HG02610 (cell line): Measurements from ENCODE around the gene EFCAB6.

Experiments
- ATAC-seq: cut with Tn5 transposase; IDR thresholded peaks from one replicate; pipeline ENCODE4 v1.9.1; 2021; ENCODE audit warnings: mild to moderate bottlenecking, moderate library complexity; ENCODE audit not compliant: unreplicated experiment

Gene EFCAB6

DNA sequence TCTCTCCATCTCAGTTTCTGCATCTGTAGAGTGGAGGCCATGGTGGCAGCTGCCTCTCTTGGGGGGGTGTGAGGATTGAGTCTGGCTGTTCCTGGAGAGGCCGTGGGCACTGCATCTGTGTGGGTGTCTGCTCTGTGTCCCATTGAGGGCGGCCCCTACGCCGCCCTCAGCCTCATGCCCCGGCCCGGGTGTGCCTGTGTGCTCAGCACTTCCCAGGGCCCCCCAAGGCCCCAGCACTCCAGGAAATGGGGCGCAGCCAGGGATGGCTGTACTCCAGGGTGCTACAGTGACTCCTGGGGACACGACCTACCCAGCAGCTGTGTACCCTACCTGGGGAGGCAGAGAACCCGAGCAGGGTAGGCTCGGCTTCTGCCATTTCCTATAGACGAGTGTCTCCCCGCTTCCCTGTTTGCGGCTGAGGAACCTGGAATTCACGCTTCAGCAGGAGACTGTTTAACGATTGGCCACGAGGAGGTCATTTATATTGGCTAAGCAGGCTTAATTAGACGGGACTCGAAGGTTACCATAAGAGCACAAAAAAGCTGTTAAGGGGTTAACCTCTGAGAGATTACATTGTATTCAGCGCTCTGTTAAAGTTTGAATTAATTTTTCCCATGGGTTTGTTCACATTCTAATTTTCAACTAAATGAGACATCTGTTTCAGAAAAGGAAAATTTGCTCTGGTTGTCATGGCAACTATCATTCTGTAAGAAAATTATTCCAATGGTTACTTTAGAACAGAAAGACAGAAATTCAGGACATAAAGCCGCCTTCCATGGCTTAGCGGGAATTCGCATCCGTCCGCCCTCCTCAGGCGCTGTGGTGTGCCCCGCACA lies 323.9 kb downstream of the EFCAB6 start:
- no peak for ATAC-seq

DNA sequence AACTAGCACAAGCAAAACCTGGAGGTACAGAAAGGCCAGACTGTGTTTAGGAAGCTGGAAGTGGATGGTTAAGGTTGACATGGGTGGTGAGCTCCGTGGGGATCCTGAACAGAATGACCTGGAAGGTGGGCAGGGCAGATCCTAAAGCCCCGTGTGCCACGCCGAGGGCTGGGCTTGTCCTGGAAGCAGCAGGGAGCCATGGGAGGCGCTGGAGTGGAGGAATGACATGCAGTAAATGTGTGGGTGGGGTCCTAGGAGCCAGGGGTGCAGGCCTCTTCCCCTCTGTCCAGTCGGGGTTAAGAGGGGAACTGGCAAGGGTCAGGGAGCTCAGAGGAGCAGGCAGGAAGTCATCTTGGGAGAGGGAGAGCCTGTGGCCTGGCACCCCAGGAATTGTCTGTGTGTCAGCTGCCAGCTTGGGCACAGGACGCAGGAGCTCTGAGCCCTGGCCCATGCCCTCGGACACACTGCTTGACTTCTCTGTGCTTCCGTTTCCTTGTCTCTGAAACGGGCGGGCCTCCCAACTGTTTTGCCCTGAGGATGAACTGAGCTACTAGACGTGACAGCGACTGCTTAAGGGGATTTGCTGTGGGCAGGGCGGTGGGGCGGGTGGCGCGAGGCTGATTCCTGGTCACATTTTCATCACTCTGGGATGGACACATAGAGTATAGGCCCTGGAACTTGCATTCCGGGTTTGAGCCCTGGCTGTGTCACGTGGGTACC lies 324.6 kb downstream of the EFCAB6 start:
- ATAC-seq: no peak

DNA sequence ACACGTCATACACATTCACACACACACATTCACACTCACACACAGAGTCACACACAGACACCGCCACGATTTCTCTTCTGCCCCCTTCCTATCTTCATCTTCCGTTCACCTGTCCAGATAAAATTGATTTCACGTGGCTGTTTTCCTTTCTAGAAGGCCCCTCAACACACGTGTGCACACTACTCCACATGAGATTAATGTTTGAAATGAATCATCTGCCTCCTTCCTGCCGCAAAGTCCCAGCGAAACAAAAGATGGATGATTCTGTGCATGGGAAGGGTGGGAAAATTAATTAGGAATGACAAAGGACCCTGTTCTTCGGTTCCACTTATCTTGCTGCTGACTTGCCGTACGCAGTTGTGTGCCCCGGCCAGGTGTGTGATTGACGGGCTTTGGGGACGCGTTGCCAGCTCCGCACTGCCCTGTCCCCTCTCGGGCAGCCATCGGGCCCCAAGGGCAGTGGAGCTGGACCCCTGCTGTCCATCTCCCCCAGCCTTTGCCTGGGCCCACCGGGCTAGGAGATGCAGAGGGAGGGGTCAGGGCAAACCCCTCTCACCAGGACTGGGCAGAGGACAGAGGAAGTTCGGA lies 326.5 kb downstream of the EFCAB6 start:
- no peak for ATAC-seq

DNA sequence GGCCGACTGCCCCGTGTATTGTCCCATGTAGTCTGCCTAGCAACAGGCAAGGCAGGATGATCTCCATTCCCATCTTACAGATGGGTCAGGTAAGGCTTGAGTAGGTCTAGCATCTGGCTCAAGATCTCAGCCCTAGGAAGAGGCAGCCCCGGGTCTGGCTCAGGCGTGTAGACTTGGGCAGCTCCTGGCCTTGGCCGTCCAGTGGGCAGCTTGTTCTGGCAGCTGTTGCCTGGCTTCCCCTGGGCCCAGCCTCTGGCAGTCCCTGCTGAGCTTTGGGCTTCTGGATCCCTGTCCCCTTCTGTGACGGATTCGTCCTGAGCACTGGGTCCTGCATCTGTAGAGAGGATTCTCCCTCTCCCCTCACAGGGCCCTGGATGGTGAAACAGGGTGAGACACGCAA lies 327.9 kb downstream of the EFCAB6 start:
- ATAC-seq: no peak

DNA sequence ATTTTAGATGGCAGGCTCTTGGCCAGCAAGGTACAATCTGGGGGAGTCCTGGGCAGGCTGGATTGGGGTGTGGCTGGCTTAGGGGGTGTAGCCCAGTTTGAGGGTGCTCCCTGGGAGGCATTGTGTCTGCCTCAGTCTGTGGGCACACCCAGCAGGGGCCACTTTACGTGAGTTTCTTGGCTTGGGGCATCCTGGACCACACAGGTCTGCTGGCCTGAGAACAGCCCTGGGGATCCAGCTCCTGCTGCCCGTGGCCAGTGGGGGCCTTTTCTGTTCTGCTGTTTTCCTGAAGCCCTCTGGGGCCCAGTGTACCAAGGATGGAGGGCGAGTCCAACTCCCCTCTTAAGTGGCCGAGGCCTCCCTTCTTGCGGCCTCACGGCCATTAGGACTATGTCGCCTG lies 328.4 kb downstream of the EFCAB6 start:
- no peak for ATAC-seq

DNA sequence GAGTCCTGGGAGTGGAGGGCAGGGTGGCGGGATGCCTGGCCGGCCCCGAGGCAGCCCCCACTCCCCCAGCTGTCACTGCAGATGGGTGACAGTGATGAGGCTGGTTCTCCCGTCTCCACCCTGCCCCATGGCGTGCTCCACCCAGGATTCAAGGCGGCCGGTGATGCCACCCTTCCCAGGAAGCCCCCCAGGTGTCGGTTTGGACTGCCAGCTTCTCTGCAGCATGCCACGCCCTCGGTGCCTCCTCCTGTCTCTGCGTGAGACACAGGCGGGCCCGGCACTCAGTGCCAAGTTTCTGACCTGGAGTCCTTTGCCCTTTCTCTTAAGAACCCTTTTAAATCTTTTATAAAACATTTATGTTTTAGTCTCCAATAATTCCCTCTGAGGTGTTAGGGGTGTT lies 328.8 kb downstream of the EFCAB6 start:
- ATAC-seq: no peak

DNA sequence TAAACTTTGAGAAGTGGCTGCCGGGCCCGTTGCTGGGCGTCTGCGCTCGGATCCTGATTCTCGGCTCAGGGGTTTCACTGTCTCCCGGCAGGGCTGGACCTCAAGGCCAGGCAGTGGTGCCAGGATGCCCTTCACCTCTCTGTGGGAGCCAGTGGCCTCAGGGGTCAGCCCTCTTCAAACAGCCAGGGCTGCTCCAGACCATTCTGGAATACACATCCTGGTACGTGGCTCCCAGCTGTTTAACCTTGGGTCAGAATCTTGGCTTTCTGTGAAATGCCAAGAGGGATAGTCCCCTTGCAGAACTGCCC lies 329.8 kb downstream of the EFCAB6 start:
- ATAC-seq: no peak

DNA sequence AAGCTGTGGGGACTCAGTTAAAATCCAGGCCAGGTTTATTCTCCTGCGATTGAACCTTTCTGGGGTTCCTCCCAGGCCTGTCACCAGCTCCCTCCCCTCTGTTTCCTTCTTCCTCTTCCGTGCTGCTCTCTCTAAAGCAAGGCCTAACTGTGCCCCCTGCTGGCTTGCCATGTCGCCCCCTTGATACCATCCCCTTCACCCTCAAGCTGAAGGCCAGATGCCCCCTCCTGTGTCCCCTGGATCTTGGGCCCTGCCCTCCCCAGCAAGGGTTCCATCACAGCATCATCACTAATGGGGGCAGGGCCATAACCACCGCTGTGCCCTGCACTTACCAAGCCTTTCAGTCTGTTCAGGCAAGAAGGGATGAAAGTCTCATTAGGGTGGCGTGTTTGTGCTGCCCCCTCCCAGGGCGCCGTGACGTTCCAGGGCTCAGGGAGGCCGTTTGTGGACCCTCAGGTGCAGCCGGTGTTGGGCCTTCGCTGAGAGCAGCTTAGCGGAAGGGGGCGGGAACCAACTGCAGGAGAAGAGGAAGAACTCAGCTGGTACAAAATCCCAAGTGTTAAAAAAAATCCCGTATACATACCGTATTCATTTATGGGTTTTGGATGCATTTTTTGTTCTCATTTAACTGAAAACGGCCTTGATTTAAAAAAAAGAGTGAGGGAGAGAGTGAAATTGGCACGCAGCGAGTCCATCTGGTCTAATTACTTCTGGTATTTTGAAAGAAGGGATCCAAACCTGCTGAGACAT lies 330.4 kb downstream of the EFCAB6 start:
- ATAC-seq: no peak

DNA sequence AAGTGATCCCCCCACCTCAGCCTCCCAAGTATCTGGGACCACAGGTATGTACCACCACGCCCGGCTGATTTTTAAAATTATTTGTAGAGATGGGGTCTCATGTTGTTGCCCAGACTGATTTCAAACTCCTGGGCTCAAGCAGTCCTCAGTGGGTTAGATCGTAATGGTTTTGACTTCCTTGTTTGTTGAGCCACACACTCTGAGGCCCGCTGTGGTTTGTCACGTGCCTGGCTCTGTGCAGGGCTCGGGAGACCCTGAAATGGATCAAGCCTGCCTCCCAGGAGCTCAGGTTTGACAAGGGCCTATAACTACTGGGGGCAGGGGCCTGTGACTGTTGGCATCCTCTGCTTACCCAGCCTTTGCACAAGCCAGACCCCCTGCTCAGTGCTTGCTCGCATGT lies 332.1 kb downstream of the EFCAB6 start:
- ATAC-seq: no peak

DNA sequence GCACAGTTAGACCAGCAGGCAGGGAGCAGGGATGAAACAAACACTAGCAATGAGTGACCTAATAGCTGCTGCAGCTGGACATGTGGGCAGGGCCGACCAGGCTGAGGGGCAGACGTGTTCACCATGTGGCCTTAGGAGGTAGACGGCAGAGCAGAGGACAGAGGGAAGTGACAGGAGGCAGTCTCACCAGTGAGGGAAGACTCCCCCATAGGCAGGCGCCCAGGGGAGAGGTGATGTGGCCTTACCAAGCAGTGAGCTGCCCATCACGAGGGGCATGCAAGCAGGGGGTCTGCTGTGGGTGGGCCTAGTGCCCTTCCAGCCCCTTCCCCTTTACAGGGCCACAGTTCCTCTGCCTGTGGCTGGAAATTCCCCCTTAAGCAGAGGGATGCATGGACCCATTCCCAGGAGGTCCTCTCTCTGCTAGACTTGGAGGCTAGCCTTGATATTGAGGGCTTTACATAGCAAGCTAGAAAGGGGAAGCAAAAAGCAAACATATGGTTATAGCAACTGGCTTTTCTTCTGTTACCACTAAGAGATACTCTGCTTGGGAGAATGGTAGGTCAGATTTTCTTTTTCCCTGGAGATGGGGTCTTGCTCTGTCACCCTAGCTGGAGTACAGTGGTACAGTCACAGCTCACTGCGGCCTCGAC lies 332.7 kb downstream of the EFCAB6 start:
- ATAC-seq: no peak
